Measurements from ENCODE around the gene DEPP1. TPM values are rescaled to one million over a fixed set of nuclear protein-coding genes. Genes with fewer than 3 reads are reported as not detected.

The DEPP1 gene
- total RNA-seq, 1 experiment from 2014 or later: 3.5 TPM

- Histone ChIP-seq H3K9me3 (no peaks in the 10 kb centered on the region), H3K36me3 (no peaks in the 10 kb centered on the region), H3K4me3 (no peak overlapping the region), H3K27me3 (no peaks in the 10 kb centered on the region)
- DNase-seq: no peak
Measured at GRCh38 chr10:44984671-44985101, 6.1 kb upstream of the DEPP1 start.

- Histone ChIP-seq H3K4me3 (no peak overlapping the region), H3K9me3 (no peaks in the 10 kb centered on the region), H3K36me3 (no peaks in the 10 kb centered on the region), H3K27me3 (no peaks in the 10 kb centered on the region)
- DNase-seq: no peak
Measured at GRCh38 chr10:44983895-44984278, 5.3 kb upstream of the DEPP1 start.

GRCh38 chr10:44983066-44983894 is 4.7 kb upstream of the DEPP1 start:
- DNase-seq: no peak
- Histone ChIP-seq H3K9me3 (no peaks in the 10 kb centered on the region), H3K4me3 (no peak overlapping the region), H3K36me3 (no peaks in the 10 kb centered on the region), H3K27me3 (no peaks in the 10 kb centered on the region)

- Histone ChIP-seq H3K4me3 (no peak overlapping the region), H3K9me3 (no peaks in the 10 kb centered on the region), H3K36me3 (no peaks in the 10 kb centered on the region), H3K27me3 (no peaks in the 10 kb centered on the region)
- DNase-seq: no peak
Measured at GRCh38 chr10:44982496-44982895, 3.9 kb upstream of the DEPP1 start.

- Histone ChIP-seq H3K9me3 (no peaks in the 10 kb centered on the region), H3K36me3 (no peaks in the 10 kb centered on the region), H3K27me3 (no peaks in the 10 kb centered on the region), H3K4me3 (no peak overlapping the region)
- DNase-seq: peak; percentile 23
Measured at GRCh38 chr10:44982114-44982460, 3.5 kb upstream of the DEPP1 start.

- no peaks in the 10 kb centered on the region for H3K36me3 ChIP-seq
- H3K9me3 ChIP-seq: no peaks in the 10 kb centered on the region
- H3K4me3 ChIP-seq: no peak overlapping the region
- no peaks in the 10 kb centered on the region for H3K27me3 ChIP-seq
- peak; percentile 91 for DNase-seq
Measured at GRCh38 chr10:44981172-44982113, 2.8 kb upstream of the DEPP1 start.

GRCh38 chr10:44980309-44981171 is 1.9 kb upstream of the DEPP1 start:
- Histone ChIP-seq H3K9me3 (no peaks in the 10 kb centered on the region), H3K4me3 (no peak overlapping the region), H3K27me3 (no peaks in the 10 kb centered on the region), H3K36me3 (no peaks in the 10 kb centered on the region)
- no peak for DNase-seq

- Histone ChIP-seq H3K9me3 (no peaks in the 10 kb centered on the region), H3K27me3 (no peaks in the 10 kb centered on the region), H3K4me3 (no peak overlapping the region), H3K36me3 (no peaks in the 10 kb centered on the region)
- DNase-seq: no peak
Measured at GRCh38 chr10:44979281-44980191, 927 bp upstream of the DEPP1 start.

GRCh38 chr10:44978213-44978569 is 418 bp downstream of the DEPP1 start:
- H3K4me3 ChIP-seq: peak overlapping the region; percentile 30
- H3K9me3 ChIP-seq: no peaks in the 10 kb centered on the region
- no peaks in the 10 kb centered on the region for H3K27me3 ChIP-seq
- no peaks in the 10 kb centered on the region for H3K36me3 ChIP-seq
- no peak for DNase-seq

- Histone ChIP-seq H3K4me3 (peak overlapping the region; percentile 30; the same call in 1 of the 2 replicates), H3K9me3 (no peaks in the 10 kb centered on the region), H3K27me3 (no peaks in the 10 kb centered on the region), H3K36me3 (no peaks in the 10 kb centered on the region)
- no peak for DNase-seq
Measured at GRCh38 chr10:44977287-44978212, 1.1 kb downstream of the DEPP1 start.

GRCh38 chr10:44976352-44977198 is 2.0 kb downstream of the DEPP1 start:
- Histone ChIP-seq H3K9me3 (no peaks in the 10 kb centered on the region), H3K4me3 (no peak overlapping the region), H3K27me3 (no peaks in the 10 kb centered on the region), H3K36me3 (no peaks in the 10 kb centered on the region)
- DNase-seq: no peak

- DNase-seq: peak; percentile 30
- Histone ChIP-seq H3K9me3 (no peaks in the 10 kb centered on the region), H3K36me3 (no peaks in the 10 kb centered on the region), H3K4me3 (no peak overlapping the region), H3K27me3 (no peaks in the 10 kb centered on the region)
Measured at GRCh38 chr10:44975431-44976331, 2.9 kb downstream of the DEPP1 start.

- Histone ChIP-seq H3K36me3 (no peaks in the 10 kb centered on the region), H3K9me3 (no peaks in the 10 kb centered on the region), H3K4me3 (peak overlapping the region; percentile 23), H3K27me3 (no peaks in the 10 kb centered on the region)
- DNase-seq: peak; percentile 57
Measured at GRCh38 chr10:44974628-44975430, 3.8 kb downstream of the DEPP1 start.
